Smooth muscle cell of the brain vasculature (primary cell): ENCODE results near the gene ALPK1.
"Not testable (repeated sequence)": the region's sequence is repeated elsewhere in the genome, so short reads cannot be mapped to it uniquely, and the experiment has no call there.

ENCODE experiments used
- DNase-seq: peaks from one replicate; pipeline ENCODE4 v3.0.0-alpha.2; 2012; ENCODE audit warnings: low read depth, low spot score

ALPK1 gene

GRCh38 chr4:112284166-112284565 lies 13.0 kb upstream of the ALPK1 start:
- DNase-seq: no peak

- no peak for DNase-seq
Observed at GRCh38 chr4:112284662-112285411, 12.3 kb upstream of the ALPK1 start.

DNA sequence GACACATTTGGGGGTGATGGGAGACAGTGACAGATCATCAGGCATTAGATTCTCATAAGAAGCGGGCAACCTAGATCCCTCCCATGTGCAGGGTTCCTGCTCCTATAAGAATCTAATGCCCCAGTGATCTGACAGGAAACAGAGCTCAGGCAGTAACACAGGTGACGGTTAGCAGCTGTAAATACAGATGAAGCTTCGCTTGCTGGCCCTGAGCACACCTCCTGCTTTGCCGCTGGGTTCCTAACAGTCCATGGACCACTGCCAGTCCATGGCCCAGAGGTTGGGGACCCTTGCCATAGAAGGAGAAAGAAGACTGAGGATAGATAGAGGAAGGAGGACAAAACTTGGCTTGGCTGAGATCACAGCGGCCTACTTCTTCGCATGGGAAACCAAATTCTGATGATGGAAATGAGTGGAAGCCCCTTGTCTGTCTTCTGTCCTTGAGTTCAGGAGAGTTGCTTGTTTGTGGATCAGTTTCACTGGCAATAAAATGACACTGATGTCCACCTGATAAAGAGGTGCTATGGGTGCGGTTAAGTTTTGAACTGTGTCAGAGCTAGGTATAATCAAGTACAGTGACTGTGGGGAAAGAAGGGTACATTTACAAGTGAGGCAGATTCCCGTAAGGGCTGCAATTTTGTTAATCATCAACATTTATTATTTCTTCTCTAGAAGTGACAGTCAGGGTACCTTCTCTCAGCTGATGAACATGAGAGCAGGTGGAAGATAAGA lies 9.7 kb upstream of the ALPK1 start:
- no peak for DNase-seq

DNA sequence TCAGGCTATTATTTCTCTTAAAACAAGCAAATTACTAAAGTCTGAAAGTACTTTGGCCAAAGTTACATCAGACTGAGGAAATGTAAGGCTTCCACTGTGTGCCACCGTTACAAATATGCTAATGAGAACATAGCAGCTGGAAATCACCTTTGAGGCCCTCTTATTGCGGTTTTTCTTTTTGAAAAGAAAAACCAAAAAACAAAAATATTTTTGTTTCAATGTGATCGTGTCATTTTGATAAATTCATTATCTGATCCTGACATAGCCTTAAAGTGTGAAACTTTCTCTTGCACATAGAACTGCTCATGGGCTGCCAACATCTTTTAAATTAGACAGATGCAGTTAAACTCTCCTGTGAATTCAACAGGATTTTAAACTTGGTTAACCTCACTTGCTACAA lies 8.7 kb upstream of the ALPK1 start:
- DNase-seq: no peak

DNA sequence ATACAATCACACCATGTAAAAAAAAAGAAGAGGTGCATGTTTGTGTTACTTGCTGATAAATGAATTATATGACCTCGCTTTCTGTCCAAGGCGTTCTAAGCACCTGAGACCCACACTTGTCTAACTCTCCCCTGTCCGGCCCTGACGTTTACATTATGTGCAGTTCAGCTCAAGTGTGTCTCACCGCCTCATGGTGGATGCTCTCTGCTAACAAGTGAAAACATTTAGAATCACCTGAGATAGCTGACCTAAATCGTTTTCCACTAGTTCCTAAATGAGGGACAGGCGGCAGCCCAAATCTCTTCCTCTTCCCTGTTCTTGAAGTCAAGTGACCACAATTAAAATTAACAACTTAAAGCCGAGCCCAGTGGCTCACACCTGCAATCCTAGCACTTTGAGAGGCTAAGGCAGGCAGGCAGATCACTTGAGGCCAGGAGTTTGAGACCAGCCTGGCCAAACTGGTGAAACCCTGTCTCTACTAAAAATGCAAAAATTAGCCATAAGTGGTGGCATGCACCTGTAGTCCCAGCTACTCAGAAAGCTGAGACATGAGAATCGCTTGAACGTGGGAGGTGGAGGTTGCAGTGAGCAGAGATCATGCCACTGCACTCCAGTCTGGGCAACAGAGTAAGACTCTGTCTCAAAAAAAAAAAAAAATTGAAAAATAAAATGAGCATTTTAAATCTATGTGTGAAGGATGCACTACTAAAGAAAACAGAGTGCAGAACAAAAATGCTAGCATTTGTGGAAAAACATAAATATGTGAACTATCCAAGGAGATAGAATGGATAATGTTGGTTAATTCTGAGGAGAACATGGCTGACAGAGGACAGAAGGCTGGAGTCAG lies 7.5 kb upstream of the ALPK1 start:
- DNase-seq: no peak

DNA sequence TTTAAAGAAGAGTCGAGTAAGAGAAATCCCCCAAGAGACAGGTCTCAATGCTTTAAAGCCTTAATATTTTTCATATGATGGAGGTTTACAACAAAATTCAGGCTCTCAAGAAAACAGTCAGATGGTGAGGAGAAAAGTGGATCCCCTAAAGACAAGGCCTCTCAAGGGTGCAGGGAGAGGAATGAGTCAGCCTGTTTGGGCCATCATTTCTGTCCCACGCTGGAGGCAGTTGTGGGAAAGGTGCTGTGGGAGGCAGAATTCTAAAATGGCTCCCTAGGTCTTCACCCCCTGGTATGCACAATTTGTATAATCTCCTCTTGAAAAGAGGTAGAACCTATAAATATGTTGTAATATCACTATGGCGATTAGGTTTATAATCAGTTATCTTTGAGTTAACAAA lies 6.8 kb upstream of the ALPK1 start:
- no peak for DNase-seq

DNA sequence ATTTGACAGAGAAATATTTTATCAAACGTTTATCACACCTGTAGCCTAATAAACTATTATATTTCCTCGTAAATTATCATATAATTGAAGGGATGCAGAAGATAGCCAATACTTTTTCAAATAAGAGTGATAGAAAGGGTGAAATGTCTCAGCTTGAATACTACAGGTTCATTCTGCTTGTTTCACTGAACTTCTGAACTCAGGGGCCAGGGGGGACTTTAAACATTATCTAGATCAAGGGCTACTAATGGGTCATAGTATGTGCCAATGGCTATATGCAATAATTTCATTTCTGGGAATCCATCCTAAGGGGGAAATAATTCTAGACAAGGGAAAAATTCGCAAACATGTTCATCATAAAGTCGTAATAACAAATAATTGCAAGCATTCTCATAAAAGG lies 2.6 kb downstream of the ALPK1 start:
- DNase-seq: no peak

GRCh38 chr4:112302320-112303274 lies 5.4 kb downstream of the ALPK1 start:
- DNase-seq: no peak

DNA sequence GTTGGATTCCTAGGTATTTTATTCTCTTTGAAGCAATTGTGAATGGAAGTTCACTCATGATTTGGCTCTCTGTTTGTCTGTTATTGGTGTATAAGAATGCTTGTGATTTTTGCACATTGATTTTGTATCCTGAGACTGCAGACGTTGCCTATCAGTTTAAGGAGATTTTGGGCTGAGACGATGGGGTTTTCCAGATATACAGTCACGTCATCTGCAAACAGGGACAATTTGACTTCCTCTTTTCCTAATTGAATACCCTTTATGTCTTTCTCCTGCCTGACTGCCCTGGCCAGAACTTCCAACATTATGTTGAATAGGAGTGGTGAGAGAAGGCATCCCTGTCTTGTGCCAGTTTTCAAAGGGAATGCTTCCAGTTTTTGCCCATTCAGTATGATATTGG lies 8.3 kb downstream of the ALPK1 start:
- not testable (repeated sequence) for DNase-seq

- not testable (repeated sequence) for DNase-seq
Observed at GRCh38 chr4:112309263-112309791, 12.2 kb downstream of the ALPK1 start.

DNA sequence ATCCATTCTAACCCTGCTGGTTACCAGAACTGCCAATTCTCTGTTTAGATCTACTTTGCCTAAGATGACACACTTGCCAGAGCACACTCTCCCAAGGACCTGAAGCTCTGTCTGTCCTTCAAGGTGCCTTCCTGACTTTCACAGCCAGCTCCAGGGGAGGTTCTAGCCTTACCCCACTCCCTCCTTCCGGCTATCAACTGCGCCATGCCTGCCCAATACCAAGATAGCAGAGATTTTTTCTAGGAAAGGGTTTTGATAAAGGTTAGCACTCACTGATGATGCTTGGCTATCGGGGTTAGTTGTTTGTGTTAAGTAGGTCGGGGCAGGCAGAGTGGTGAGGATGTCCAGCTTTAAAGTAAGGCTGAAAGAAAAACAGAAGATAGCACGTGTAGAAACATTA lies 14.3 kb downstream of the ALPK1 start:
- no peak for DNase-seq

DNA sequence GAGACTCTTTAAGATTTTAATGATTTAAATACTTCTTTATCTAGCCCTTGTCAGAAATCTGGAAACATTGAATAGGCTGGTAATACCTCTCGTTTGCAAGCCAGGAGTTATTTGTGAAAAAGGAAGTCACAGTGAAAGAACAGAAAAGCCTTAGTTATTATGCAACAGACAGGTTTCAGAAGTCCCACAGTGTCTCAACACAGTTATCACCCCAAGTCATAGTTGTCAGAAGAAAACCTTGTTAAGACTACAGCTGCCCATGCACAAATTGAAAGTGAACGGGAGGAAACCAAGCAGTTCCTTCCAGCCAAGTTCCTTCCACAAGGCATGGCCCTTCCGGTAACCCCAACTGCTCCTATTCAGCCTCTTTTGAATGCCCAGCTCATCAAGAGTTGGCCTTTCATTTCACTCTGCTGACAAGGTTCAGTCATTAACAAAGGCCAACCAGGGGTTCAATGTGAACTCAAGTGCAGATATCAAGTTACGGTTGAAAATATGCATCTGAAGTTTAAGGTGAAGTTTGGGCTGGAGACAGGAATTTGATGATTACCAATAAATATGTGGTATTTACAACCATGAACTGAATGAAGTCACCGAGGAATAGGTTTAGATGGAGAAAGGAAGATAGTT lies 15.6 kb downstream of the ALPK1 start:
- DNase-seq: no peak

GRCh38 chr4:112315446-112315845 lies 18.3 kb downstream of the ALPK1 start:
- DNase-seq: no peak

DNA sequence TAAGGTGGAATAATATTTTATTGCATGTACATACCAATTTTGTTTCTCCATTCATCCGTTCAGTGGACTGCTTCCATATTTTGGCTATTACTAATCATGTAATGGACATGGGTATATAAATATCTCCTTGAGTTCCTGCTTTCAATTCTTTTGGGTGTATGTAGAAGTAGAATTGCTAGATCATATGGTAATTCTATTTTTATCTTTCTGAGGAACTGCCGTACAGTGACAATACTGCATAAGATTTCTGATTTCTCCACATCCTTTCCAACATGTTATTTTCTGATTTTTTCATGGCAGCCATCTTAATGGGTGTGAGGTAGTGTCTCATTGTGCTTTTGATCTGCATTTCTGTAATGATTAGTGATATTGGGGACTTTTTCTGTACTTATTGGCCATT lies 19.2 kb downstream of the ALPK1 start:
- DNase-seq: no peak

DNA sequence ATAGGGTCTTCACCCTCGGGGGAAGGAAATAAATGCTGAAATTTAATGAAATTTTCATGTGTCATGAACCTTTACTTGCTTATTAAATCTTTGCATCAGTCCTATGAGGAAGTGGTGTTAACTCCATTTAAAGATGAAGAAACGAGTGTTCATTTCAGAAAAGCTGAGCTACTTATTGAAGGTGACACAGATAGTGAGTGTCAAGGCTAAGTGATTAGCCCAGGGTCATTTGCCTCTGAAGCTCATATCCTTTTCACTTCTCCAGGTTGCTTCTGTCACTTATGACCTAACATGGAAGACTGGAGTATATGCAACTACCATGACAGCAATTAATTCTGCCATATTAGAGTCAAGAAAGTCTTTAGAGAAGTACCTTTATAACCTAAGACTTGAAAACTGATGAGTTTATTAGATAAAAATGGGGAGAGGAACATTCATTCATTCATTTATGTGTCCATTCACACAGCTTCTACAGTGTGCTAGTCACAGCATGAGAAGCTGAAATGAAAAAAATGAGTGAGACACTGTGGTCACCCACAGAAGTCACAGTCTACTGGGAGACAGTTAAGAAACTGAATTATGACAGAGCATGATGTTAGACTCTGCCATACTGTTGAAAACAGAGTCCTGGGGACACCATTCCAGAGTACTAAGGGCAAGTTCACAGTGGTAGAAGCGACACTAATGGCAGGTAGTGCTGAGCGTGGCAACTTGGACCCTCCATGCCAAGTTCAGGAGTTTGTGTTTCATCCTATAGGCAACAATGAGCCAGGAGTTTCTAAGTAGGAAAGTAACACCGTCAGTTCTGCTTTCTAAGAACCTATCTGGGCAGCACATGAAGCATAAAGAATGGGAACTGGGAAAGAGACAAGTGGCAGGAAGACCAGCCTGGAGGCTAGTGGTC lies 21.3 kb downstream of the ALPK1 start:
- no peak for DNase-seq

DNA sequence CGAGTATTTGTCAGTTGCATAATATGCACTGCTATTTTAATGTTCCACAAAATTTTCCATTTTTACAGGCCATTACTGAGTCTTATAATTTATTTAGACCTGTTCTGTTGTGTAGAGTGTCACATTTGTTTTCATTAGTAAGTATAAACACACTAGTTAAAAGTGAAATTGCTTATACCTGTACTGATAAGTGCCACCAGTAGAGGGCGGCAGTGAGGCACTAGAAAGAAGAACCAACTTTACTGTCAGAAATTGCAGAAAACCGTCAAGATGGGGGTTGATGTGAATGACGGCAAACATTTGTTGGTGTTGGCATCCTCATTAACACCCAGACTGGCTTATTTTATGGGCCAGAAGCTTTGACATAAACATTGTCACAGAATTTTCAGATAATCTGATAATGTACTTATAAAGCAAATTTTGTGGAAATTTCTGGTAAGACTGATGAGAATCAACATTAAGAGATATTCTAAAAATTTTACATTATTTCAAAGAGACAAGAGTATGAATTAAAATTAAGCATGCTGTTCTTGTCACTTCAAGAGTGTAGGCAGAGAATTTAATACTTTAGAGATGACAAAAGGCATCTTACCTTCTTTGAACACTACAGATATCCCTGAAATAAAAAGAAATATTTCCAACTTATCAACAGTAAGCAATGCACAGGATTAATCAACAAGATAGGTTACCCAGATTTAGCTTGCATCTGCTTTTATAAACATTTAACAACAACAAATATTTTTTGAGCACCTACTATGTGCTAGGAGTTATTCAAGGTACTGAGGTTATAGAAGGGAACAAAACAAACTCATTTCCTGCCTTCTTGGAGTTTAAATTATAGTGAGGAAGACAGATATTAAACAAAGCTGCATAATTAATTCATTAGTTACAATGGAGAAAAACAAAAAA lies 24.9 kb downstream of the ALPK1 start:
- DNase-seq: peak; percentile 43

GRCh38 chr4:112322866-112323265 lies 25.7 kb downstream of the ALPK1 start:
- no peak for DNase-seq

GRCh38 chr4:112325530-112325929 lies 28.4 kb downstream of the ALPK1 start:
- DNase-seq: no peak
